ENCODE data around the gene CDKN1C. TPM values are rescaled to one million over a fixed set of nuclear protein-coding genes. Genes with fewer than 3 reads are reported as not detected.

Gene CDKN1C
- total RNA-seq, 1 donor from 2014 or later = 67.3 TPM

GRCh38 chr11:2929531-2929949, 44.0 kb upstream of the CDKN1C start:
- intact Hi-C loops (cut with DNase I) = no loop called here
- no peak for TF ChIP-seq POLR2A (IDR thresholded peaks at IDR 0.05)
- TF ChIP-seq CTCF (IDR thresholded peaks at IDR 0.05) = no peak
- TF ChIP-seq POLR2AphosphoS5 (IDR thresholded peaks at IDR 0.05; ENCODE audit: insufficient read depth in 1 of 2, low read depth in 1 of 2) = no peak
- peak overlapping the region; percentile 78 for H3K27ac ChIP-seq
- H3K27me3 ChIP-seq = no peaks in the 10 kb centered on the region
- H3K36me3 ChIP-seq = no peaks in the 10 kb centered on the region
- H3K4me3 ChIP-seq = peak overlapping the region; percentile 56 to 59
- H3K9me3 ChIP-seq = no peaks in the 10 kb centered on the region
- H3K4me1 ChIP-seq = peaks cover 47% of the 10 kb centered on the region
- no peak for DNase-seq (ENCODE audit: extremely low spot score in 2 of 2)

DNA sequence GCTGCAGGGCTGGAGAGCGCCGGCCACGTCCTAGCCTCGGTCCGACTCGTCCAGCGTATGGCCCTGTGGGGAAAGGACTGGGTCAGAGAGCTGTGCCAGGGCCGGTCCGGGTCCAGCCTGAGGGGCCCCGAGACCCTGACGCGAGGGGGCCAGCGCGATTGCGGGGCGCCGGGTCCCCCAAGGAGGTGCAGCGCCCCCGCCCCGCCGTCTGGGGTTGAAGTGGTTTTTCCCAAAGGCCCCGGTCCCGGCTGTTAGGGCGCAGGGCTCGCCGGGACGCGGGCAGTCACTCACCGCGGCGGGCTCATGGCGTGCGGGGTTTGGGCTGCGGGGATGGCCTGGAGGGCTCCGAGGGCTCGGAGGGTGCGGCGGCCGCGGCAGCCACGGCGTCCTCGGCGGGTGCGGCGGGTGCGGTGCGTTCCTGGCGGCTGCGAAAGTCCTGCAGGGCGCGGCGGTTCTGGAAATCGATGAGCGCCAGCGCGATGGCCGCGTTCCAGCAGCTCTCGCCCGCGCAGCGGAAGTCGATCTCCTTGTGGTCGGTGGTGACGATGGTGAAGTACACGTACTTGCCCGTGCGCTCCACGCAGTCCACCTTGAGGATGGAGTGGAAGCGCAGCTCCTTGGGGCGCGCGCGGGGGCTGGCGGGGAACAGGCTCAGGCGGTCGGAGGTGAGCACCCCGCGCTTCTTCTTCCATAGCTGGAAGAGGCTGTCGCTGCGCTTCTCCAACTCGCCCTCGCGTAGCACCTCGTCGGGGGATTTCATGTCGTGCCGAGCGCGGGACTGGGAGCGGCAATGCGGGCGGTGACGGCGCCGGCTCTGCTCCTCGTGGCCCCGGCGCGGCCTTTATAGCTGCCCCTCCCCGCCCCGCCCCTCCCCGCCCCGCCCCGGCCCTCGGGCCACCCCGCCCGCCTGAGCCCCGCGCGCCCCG, 43.3 kb upstream of the CDKN1C start, which contains the start of gene PHLDA2:
Gene PHLDA2, minus strand, starts transcription at position 816 of the 926 bp plus-strand sequence. Its CDS starts 56 bp downstream, at position 760.
- peak in 1 of 2 donors; percentile 33 for TF ChIP-seq POLR2A (IDR thresholded peaks at IDR 0.05)
- peak in 1 of 2 donors; percentile 78 for TF ChIP-seq POLR2AphosphoS5 (IDR thresholded peaks at IDR 0.05; ENCODE audit: insufficient read depth in 1 of 2, low read depth in 1 of 2)
- TF ChIP-seq CTCF (IDR thresholded peaks at IDR 0.05) = no peak
- Histone ChIP-seq H3K27ac (peak within 1 kb of the TSS; percentile 78), H3K27me3 (no peaks in the 10 kb centered on the region), H3K36me3 (no peaks in the 10 kb centered on the region), H3K4me1 (peaks cover 52% of the 10 kb centered on the region), H3K4me3 (peak within 1 kb of the TSS; percentile 56 to 59), H3K9me3 (no peaks in the 10 kb centered on the region)
- no peak for DNase-seq (ENCODE audit: extremely low spot score in 2 of 2)
- intact Hi-C loops (cut with DNase I) = no loop called here

GRCh38 chr11:2927851-2928604, 42.5 kb upstream of the CDKN1C start:
- H3K36me3 ChIP-seq = no peaks in the 10 kb centered on the region
- no peaks in the 10 kb centered on the region for H3K27me3 ChIP-seq
- no peak for TF ChIP-seq POLR2A (IDR thresholded peaks at IDR 0.05)
- peak in 1 of 2 donors; percentile 18 for TF ChIP-seq POLR2AphosphoS5 (IDR thresholded peaks at IDR 0.05; ENCODE audit: insufficient read depth in 1 of 2, low read depth in 1 of 2)
- intact Hi-C loops (cut with DNase I) = no loop called here
- peaks cover 48% of the 10 kb centered on the region for H3K4me1 ChIP-seq
- DNase-seq (ENCODE audit: extremely low spot score in 2 of 2) = no peak
- no peaks in the 10 kb centered on the region for H3K9me3 ChIP-seq
- peak overlapping the region; percentile 56 to 59 for H3K4me3 ChIP-seq
- H3K27ac ChIP-seq = peak overlapping the region; percentile 78

GRCh38 chr11:2927121-2927800, 41.7 kb upstream of the CDKN1C start:
- H3K27ac ChIP-seq = no peak overlapping the region
- no peaks in the 10 kb centered on the region for H3K9me3 ChIP-seq
- intact Hi-C loops (cut with DNase I) = no loop called here
- no peak for DNase-seq (ENCODE audit: extremely low spot score in 2 of 2)
- no peak for TF ChIP-seq POLR2AphosphoS5 (IDR thresholded peaks at IDR 0.05; ENCODE audit: insufficient read depth in 1 of 2, low read depth in 1 of 2)
- TF ChIP-seq POLR2A (IDR thresholded peaks at IDR 0.05) = no peak
- no peak for TF ChIP-seq CTCF (IDR thresholded peaks at IDR 0.05)
- peaks cover 40% of the 10 kb centered on the region for H3K4me1 ChIP-seq
- H3K36me3 ChIP-seq = no peaks in the 10 kb centered on the region
- no peaks in the 10 kb centered on the region for H3K27me3 ChIP-seq
- H3K4me3 ChIP-seq = no peak overlapping the region

DNA sequence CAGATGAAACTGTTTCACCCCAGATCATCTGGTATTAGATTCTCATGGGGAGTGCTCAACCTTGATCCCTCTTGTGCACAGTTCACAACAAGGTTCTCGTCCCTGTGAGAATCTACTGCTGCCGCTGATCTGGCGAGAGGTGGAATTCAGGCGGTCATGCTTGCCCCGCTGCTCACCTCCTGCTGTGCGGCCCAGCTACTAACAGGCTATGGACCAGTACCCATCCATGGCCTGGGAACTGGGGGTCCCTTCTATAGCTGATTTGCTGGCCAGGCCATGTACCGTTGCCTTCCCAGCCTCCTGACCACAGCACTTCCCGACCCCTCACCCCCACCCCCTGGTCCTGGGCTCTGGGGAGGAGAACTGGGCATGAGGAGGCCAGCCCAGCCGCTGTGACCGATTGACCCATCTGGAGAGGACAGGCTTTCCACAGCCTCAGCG, 41.1 kb upstream of the CDKN1C start:
- TF ChIP-seq CTCF (IDR thresholded peaks at IDR 0.05) (no peak), POLR2A (IDR thresholded peaks at IDR 0.05) (no peak), POLR2AphosphoS5 (IDR thresholded peaks at IDR 0.05; ENCODE audit: insufficient read depth in 1 of 2, low read depth in 1 of 2) (no peak)
- H3K4me1 ChIP-seq = peaks cover 38% of the 10 kb centered on the region
- no peaks in the 10 kb centered on the region for H3K36me3 ChIP-seq
- H3K27me3 ChIP-seq = no peaks in the 10 kb centered on the region
- no peaks in the 10 kb centered on the region for H3K9me3 ChIP-seq
- intact Hi-C loops (cut with DNase I) = no loop called here
- no peak for DNase-seq (ENCODE audit: extremely low spot score in 2 of 2)
- H3K27ac ChIP-seq = no peak overlapping the region
- no peak overlapping the region for H3K4me3 ChIP-seq
